HG02938 (cell line): ENCODE data around the gene SLC26A1.

Experiments used
- ATAC-seq: cut with Tn5 transposase; IDR thresholded peaks from one replicate; pipeline ENCODE4 v1.9.1; 2021; ENCODE audit warnings: mild to moderate bottlenecking, moderate library complexity; ENCODE audit not compliant: unreplicated experiment

The SLC26A1 gene, protein sequence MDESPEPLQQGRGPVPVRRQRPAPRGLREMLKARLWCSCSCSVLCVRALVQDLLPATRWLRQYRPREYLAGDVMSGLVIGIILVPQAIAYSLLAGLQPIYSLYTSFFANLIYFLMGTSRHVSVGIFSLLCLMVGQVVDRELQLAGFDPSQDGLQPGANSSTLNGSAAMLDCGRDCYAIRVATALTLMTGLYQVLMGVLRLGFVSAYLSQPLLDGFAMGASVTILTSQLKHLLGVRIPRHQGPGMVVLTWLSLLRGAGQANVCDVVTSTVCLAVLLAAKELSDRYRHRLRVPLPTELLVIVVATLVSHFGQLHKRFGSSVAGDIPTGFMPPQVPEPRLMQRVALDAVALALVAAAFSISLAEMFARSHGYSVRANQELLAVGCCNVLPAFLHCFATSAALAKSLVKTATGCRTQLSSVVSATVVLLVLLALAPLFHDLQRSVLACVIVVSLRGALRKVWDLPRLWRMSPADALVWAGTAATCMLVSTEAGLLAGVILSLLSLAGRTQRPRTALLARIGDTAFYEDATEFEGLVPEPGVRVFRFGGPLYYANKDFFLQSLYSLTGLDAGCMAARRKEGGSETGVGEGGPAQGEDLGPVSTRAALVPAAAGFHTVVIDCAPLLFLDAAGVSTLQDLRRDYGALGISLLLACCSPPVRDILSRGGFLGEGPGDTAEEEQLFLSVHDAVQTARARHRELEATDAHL

DNA sequence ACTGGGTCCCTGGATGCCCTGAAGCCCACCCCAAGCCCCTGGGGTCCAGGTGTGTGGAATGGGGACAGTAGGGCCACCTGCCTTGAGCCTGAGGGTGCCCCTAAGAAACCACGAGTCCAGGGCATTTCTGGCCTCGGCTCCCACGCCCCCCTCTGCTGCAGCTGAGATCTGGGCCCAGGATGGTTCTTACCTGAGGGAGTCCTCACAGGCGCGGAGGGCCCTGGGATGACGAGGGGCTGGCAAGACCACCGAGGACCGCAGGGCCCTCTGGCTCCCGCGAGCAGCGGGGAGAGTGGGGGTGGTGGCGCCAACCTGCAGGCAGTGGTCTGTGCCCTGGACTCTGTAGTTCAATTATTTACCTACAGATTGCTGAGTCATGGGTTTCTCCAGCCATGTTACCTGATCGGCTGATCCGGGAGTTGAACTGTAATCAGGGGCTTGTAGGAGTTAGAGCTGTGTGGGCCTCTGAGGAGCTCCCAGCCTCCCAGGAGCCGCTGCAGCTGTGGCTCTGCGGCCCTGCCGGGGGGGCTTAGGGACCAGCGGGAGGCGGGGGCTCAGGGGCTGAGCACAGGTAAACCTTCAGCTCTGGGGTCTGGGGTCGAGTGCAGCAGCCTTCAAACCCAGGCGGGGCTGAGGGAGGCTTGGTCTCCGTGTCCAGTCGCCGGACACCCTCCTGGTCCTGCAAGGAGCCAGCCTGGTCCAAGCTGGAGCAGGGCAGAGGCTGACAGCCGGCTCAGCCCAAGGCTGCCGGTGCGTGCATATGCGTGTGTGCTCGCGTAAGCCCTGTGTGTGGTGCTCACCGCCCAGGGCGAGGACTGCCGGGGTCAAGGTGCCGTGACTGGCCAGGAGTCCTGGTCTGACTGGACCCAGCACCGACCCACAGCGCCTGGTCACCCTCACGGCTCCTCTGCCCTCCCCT is at the start of gene SLC26A1:
Gene SLC26A1 (minus strand): TSS at position 294 of the 919 bp plus-strand sequence. CDS start 1,701 bp downstream, outside the sequence.
- ATAC-seq = no peak

DNA sequence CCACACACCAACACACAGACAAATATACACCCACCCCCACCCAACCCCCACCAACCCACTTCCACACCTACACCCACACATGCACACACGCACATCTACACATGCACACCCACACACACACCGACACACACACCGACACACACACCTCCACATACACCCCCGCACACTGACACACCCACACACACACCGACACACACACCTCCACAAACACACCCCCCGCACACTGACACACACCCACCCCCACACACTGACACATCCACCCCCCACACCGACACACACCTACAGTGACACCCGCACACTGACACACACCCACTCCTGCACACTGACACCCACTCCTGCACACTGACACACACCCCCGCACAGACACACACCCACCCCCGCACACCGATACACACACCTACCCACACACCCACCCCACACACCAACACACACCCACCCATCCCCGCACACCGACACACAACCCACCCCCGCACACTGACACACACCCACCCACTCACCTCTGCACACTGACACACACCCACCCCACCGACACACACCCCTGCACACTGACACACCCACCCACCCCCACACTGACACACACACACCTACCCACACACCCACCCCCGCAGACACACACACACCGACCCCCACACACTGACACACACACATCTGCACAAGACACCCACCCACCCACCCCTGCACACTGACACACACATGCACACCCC is 49.3 kb upstream of the SLC26A1 start:
- ATAC-seq = no peak

DNA sequence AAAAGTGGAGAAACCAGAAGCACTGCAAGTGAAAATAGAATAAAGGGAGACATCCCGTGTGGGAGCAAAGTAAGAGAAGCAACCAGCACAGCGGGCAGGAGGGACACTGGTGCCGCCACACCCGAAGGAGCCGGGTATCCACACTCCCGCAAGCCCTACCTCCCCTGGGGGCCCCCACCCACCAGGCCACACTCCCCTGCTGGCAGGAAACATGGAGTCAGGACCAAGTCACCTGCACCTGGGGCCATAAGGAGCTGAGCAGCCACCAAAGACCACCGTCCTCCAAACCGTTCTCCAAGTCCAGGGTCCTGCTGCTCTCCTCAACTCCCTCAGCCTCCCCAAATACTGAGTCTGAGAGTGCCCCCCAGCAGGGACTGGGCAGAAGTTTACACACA is 48.7 kb upstream of the SLC26A1 start:
- ATAC-seq = no peak

DNA sequence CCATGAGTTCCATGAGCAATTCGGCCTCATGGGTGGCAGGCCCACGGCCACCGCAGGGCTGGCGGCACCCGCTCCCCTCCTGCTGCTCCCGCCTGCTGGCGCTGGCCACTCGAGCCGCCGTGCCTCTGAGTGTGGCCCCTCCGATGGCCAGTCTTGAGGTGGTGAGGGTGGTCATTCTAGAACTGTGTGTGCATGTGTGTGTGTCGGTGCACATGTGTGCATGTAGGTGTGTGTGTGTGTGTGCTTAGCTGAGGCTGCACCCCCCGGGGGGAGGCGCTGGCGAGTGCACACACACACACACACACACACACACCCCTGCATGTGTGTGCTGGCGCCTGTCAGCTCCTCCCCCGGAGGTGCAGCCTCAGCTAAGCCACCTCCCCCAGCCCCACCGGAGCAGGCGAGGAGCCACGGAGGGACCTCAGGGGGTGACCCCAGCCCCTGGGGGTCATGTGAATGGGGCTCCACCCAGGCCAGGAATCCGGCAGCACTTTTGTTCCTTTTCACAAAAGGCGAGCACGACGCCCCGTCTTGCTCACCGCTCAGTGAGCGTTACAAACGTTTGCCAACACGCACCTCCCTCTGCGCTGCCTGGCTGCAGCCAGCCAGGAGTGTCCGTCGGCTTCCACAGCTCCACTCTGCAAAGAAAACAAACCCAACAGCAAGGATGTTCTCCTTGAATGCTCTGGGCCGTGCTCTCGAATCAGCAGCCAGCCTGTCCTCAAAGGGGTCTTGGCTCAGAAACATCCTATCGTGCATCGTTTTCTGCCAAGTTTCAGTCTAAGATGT is 48.1 kb upstream of the SLC26A1 start:
- no peak for ATAC-seq

DNA sequence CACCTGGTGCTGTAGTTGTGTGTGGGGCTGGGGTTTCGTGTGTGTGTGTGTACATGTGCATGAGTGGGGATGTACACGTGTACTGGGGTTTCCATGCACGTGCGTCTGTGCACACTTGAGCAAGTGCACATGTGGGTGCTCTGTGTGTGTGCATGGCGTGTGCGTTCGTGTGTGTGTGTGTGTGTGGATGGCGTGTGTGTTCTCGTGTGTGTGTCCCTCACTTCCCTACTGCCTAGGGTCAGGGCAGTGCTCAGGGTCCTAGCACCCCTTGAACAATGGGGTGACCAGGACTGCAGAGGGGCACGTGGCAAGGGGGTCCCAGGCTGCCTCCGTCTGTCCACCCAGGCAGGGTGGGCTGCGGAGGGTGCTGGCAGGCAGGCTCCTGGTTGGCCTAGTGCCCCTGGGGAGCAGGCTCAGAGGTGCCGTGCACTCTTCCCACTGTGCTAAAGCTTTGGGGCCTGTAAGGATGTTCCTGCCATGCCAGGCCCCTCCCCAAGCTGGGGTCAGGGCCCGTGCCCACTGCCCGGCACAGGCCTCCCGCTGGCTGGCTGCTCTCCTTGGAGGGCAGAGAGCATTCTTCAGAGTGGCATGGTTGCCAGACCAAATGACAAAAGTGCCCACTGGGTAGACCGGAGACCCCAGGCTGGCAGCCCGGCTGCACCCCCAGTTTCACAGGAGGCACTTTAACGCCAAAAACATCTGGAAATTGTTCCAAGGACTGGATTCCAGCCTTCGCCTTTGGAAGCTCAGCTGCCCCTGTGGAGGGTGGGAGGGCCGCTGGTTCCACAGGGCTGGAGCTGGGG is 47.3 kb upstream of the SLC26A1 start:
- ATAC-seq = no peak

DNA sequence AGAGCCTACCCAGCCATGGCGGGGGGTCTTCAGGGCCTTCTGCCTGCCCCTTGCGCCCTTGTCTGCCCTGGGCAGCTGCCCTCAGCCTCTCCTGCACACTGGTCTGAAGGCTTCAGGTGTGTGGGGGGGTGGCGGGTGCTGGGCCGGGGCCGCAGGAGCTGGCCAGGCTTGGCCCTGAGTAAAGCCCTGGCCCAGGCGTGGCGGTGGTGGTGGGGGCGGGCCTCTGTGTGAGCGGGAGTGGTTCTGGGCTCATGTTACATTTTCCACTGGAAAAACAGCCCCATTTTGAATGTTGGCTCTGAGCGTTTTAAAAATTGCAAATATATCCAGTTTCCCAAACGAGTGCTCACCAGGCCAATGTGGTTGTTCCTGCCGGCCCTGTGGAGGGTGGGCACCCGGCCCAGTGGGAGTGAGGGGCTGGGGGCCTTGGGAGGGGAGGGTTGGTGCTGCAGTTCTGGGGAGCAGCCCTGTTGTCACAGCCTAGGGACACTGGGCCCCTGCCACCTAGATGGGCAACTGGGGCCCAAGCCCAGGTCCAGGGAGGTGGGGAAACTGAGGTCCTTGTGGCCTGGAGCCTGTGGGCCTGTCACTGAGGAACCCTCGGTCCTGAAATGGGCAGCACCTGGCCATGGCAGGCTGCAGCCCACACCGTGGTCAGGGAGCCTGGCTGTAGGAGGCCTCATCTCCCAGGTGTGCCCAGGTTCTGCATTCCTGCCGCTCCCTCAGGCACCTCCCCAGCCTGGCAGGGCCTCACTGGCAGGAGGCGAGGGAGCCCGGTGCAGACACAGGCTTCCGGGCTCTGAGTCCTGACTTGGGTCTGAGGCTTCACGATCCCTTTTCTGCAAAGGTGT is 46.5 kb upstream of the SLC26A1 start:
- ATAC-seq = no peak

DNA sequence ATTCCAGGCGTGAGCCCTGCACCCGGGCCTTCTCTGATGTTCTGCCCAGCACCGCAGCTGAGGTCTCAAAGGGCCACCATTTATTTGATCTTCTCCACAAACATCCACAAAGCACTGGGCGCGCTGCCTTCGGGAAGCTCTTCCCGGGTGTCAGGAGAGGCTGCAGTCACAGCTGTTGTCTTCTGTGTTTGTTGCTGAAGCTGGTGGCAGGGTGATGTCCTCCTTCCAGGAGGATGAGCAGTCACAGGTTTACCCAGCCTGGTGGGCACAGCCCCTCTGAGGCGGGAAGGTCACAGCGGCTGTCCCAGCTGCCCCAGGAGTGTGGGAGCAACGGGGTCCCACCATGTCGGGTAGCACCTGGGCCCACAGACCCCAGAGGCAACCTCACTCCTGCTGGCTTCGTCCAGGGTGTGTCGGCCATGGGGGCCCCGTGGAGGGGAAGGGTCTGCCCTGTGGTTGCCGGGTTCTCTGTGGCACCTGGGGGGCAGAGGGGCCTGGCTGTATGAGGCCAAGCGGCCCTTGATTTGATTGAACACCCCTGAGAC is 45.8 kb upstream of the SLC26A1 start:
- no peak for ATAC-seq

DNA sequence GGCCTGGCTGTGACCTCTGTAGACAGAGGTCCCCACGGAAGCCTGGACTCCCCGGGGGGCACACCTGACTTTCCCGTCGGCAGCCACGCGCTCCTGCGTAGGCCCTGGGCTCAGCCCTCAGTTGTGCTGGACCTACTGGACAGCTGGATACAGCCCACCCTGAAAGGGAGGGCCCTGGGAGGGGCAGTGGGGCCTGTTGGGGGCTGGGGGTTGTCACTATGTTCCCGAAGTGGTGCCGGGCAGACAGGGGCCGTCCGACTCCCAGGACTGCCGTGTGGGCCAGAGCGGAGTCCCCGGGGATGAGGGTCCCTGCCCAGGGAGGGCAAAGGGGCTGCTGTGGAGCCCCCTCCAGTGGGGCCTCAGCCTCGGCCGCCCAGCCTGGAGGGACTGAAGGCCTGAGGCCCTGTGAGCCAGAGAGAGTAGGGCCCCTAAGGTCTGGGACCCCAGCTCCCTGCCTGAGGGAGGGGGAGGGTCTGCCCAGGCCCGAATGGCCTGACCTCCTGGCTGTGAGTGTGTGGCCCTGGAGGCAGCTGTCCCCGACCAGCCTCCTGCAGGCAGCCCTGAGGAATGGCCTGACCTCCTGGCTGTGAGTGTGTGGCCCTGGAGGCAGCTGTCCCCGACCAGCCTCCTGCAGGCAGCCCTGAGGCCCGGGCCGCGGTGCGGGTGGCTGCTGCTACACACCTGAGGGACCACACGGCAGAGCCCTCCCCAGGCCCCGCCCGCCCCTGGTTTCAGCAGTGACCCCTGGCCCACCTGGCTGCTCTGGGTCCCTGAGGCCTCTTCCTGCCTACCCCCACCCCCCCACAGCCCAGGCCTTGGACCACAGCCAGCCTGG is 44.0 kb upstream of the SLC26A1 start:
- no peak for ATAC-seq

DNA sequence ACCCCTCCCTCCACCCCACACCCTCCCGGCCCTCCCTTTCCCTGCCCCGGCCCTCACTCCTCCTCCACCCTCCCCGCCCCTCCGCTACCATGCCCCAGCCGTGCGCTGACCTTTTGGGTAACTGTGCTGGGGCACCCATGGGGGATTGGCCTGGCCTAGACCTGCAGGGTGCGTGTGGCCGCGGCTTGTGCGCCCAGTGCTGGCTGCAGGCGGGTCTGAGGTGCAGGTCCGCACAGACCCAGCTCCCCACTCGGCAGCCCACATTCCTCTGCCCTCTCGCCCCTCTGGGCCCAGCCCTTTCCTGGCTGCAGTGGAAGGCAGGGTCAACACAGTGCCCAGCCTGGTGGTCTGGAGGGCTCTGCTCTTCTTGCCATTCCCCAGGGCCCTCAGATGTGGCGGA is 42.9 kb upstream of the SLC26A1 start:
- no peak for ATAC-seq

DNA sequence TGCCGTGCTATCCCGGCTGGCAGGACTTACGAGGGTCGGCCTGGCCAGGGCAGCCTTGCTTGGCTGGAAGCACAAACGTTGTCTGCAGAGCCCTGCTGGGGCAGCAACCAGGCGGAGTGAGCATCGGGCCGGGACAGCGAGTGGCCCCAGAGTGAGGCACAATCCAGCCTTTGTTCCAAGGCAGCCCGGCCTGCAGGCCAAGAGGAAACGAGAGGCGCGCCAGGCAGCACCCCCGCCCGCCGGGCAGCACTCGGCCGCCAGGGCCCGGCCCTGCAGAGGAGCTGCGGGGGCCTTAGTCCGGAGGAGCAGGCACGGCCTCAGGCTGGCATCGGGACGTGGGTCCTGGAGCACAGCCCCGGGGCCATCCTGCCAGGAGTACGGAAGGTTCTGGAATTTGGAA is 42.3 kb upstream of the SLC26A1 start:
- ATAC-seq = no peak

DNA sequence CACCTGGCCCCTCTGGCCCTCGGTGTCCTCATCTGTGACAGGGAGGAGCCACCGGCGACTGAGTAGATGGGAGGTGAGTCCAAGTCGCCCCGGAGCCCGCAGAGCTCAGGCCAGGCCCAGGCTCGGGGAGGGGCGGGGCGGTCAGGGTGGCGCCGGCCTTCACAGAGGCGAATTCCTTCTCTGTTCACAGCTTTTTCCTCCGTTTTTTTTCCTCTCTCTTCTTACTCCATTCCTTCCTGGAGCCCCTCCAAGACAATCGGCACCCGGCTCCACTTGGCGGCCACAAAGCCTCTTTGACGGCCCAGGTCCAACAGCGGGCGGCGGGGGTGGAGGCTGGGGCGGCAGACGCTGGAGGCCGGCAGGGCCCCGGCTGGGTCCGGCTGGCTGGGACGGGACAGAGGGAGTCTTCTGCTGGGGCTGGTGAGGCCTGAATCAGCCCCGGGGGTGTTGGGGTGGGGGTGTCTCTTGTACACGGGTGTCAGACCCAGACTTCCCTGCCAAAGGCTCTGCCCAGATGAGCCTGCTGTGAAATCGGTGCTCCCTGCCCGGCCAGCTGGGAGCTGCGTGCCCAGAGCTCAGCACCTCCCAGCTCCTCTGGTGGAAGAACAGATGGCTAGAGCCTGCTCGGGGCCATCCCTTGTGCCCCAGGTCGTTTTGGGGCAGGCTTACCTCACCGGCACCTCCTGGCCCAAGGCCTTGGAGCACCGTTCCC is 40.8 kb upstream of the SLC26A1 start:
- no peak for ATAC-seq

DNA sequence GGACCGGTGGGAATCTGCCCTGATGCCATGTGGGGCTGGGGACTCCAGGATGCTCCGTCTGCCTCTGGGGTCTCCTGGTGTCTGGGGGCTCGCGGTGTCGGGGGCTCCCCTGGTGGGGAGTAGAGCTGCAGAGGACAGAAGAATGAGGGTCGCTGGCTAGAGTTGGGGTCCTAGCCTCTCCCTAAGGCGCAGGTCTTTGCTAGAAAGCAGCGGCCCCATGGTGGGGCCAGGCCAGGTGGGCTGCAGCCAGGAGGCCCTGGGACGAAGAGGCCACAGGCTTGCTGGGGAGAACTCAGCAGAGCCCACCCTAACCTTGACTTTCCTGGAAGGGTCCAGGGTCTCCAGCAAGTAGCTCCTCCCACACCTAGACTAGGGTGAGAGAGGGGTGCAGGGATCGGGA is 39.7 kb upstream of the SLC26A1 start:
- ATAC-seq = no peak

DNA sequence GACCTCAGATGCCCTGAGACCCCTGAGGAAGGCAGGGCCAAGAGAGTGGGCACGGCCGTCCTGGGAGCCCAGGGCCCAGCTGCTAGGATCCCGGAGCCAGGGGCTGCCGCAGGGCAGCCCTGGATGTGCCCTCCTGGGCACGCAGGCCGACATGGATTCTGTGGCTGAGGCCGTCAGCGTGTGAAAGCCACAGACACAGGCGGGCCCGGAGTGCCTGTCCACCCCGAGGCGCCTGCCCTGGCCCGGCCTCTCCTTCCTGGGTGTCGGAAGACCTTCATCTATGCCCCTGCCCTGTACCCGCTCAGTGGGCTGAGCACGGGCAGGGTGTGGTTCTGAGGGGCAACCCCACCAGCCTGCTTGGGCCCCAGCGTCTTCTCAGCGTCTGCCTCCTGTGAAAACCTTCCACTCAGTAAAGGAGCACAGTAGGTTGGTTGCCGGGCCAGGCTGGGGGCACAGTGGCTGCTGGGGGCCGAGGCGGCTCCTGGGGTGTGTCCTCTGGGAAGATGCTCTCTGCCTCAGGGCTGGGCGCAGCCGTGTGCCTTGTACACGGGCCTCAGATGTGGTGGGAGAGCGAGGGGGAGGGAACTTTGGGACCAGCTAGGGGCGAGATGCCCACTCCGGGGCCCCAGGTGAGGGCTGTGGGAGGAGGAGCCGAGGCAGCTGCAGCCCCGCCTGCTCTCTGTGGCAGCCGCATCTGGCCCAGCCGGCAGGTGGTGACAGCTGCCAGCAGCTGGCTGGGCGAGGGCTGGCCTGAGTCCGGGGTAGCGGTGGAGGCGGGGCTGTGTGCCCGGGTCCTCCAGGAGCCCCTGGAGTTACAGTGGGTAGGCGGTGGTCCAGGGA is 39.0 kb upstream of the SLC26A1 start:
- no peak for ATAC-seq

DNA sequence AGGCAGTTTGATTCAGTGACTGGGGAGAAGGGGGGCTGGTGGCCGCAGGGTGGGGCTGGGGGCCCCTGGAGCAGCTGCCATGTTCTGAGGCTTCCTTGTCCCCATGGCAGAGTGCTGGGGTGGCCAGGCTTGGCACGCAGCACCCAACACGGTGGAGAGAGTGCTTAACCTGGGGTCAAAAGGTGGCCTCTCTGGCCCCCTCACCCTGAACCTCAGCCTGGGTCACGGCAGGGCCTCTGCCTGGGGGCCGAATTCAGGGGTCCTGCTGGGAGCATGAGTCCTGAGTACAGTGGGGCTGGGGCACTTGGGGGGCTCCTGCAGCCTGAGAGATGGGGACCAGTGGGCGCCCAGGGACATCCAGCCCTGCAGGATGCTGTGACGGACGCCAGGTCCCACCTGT is 38.1 kb upstream of the SLC26A1 start:
- ATAC-seq = no peak

DNA sequence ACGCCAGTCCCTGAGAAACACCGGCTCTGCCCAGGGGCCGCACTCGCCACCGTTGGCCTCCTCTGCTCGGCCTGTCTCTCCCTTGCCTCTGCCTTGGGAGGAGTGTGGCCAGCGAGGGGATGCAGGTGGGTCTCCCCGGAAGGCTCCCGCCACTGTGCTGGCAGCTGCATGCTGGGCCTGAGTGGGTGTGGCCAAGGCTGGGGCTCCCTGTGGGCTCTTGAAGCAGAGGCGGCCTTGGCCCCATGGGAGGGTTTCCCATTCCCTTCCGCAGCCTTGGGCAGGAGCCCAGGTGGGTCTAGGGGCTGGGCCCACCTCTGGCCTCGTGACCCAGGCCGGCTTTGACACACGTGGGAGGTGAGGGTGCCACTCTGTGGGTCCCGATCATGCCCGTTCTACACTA is 37.4 kb upstream of the SLC26A1 start:
- ATAC-seq = no peak

DNA sequence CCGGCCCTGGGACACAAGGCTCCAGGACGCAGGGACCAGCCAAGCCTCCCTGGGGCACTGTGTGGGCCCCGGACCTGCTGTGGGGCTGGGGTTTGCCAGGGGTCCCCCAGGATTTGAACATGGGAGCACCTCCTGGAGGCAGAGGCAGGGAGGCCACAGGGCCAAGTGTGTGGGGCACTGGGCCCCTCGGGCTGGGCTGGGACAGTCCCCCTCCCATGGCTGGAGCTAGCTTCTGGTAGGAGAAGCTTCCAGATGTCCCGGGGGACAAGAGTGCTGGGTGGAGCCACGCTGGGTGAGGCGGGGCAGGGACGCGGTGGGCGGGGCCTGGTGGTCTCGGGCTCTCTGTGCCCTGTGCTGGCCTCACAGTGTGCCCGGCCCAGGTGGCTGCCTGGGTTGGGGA is 36.8 kb upstream of the SLC26A1 start:
- ATAC-seq = no peak
